ENCODE data around the gene ZBTB5. TPM values are rescaled to one million over a fixed set of nuclear protein-coding genes. Genes with fewer than 3 reads are reported as not detected.

Gene ZBTB5, protein sequence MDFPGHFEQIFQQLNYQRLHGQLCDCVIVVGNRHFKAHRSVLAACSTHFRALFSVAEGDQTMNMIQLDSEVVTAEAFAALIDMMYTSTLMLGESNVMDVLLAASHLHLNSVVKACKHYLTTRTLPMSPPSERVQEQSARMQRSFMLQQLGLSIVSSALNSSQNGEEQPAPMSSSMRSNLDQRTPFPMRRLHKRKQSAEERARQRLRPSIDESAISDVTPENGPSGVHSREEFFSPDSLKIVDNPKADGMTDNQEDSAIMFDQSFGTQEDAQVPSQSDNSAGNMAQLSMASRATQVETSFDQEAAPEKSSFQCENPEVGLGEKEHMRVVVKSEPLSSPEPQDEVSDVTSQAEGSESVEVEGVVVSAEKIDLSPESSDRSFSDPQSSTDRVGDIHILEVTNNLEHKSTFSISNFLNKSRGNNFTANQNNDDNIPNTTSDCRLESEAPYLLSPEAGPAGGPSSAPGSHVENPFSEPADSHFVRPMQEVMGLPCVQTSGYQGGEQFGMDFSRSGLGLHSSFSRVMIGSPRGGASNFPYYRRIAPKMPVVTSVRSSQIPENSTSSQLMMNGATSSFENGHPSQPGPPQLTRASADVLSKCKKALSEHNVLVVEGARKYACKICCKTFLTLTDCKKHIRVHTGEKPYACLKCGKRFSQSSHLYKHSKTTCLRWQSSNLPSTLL
- total RNA-seq: 4.2 and 6.2 TPM in 2 replicates

DNA sequence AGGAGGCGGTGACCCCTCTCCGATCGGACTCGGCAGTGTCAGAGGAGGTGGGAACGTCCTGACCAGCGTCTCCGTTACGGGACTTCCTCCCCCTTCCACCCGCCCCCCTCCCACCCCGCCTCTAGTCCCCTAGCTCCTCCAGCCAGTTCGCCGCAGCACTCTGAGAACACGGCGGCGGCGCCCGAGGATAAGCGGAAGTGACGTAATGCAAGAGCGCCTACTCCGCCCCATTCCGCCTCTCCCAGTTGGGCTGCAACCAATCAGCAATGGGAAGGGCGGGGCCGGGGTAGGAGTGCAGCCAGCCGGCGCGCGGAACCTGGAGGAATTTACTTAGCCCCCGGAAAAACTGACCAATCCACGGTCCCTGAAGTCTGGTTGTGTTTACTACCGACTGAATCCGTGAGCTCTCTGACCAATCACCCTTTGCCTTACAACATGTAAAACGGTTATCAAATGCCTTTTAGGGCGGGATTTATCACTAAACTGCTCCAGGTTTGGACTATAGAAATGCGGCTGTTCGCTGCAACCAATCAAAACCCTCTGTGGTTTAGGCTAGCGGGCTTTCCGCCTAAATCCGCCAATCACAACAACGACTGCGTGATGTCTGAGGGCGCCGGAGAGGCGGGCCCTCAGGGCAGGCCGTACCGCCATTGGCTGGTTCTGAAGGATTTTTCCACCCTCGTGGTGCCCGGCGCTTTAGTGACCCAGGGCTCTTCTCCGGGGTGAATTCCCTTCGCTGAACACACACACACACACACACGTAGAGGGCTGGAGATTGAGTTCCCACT lies at the start of gene ZBTB5:
ZBTB5 (minus strand) TSS at position 202 of the 788 bp plus-strand sequence. CDS start 22,899 bp downstream, outside the sequence.

DNA sequence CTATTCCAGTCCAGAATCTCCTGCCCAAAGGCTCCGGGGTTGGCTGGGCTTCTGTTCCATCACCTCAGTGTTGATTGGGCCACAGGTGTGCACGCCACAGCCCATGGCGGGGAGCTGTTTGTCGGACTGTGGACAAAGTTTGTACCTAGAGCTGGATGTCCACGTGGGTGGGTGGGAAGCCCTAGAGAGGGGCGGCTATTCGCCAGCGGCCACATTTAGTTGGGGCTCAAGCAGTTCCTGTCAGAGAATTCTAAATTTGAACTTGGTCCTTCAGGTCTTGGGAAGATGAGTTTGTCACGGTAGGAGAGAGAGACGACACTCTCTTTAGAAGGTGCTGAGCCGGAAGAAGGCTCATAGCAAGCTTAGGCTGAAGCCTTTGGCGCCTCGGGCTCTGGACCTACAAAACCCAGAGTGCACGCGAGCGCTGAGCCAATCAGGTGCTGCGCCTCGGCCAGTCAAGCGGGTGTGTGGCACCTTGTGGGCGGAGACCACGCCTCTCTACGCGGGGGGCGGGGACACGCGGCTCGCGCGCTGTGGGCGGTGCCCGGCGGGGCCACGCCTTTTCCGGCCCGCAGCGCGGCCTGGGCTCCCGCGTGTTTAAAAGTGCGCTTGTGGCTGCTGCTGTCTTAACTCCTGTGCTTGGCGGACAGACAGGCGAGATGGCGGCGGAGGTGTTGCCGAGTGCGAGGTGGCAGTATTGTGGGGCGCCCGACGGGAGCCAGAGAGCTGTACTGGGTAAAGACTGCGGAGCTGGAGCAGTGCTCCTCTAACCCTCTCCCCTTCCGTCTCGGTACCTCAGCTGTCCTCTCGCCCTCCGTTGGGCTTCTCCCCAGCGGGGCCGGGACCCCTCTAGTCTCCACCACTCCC lies 20.4 kb upstream of the ZBTB5 start, which contains the start of gene POLR1E:
POLR1E (plus strand) TSS at position 560 of the 867 bp plus-strand sequence; CDS start at position 660, 100 bp downstream.

DNA sequence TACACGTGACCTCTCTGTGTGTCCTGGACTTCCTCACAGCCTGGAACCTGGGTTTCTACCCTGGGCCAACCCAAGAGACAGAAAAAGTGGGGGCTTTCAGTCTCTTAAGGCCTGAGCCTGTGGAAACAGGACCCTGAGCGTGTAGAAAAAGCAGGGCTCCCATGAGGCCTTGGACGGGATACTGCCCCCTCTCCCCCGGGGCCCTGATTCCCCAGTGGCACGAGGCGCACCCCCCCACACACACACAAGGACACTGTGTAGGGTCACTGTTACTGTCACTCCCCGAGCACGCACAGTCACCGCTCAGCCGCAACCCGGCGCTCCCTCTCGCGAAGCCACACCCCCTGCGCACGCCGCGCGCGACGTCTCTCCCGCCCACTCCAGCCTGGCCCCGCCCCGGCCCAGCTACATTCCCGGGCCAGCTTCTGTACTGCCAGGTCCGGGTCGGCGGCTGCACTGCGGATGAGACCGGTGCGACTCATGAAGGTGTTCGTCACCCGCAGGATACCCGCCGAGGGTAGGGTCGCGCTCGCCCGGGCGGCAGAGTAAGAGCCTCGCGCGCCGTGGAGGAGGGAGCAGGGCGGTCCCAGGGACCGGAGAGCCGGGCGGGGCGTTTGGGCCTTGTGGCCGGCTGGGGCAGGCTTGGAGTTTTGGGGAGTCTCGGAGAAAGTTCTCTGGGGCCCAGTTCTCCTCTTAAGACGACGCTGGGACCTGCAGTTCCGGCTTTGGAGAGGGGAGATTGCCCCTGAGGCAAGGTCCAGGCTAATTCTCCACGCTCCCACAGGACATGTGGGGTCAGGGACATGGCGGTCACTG lies 42.8 kb downstream of the ZBTB5 start, which contains the start of gene GRHPR:
GRHPR (plus strand) TSS at position 408 of the 816 bp plus-strand sequence; CDS start at position 463, 55 bp downstream.

Other genes with a start within 250 kb of the ZBTB5 start
- gene GRHPR, start 42.8 kb downstream of the ZBTB5 start, total RNA-seq: 114 and 148 TPM in 2 replicates
- gene POLR1E, start 20.5 kb upstream of the ZBTB5 start, total RNA-seq: 25.9 and 30.3 TPM in 2 replicates
- gene FBXO10, start 110.9 kb upstream of the ZBTB5 start, total RNA-seq: 4.7 and 5.2 TPM in 2 replicates
- 58.5 and 92.3 TPM in 2 replicates for gene TOMM5, start 127.1 kb upstream of the ZBTB5 start, total RNA-seq
- not detected in 2 replicates for gene FRMPD1, start 185.5 kb upstream of the ZBTB5 start, total RNA-seq

All from cardiac ventricle fibroblast (primary cell).